Testis (tissue), 2 donors: ENCODE measurements around the gene APOD.

Source experiments
- POLR2A ChIP-seq: fragments of 450-650 bp; IDR thresholded peaks from one replicate; pipeline ENCODE4 v1.6.1; 2017; ENCODE audit warnings: antibody characterized with exemption, mild to moderate bottlenecking, moderate library complexity
- TF ChIP-seq, protein P1 (sequence below), 3 experiments: fragments of 450-650 bp in 2 of 3; fragments of 200-600 bp in 1 of 3; sonication (generic) in 1 of 3; IDR thresholded peaks; one replicate each; pipeline ENCODE4 v1.5.1; 2016 to 2019; ENCODE audit warnings: antibody characterized with exemption in 3 of 3, mild to moderate bottlenecking in 2 of 3, moderate library complexity in 1 of 3

DNA sequence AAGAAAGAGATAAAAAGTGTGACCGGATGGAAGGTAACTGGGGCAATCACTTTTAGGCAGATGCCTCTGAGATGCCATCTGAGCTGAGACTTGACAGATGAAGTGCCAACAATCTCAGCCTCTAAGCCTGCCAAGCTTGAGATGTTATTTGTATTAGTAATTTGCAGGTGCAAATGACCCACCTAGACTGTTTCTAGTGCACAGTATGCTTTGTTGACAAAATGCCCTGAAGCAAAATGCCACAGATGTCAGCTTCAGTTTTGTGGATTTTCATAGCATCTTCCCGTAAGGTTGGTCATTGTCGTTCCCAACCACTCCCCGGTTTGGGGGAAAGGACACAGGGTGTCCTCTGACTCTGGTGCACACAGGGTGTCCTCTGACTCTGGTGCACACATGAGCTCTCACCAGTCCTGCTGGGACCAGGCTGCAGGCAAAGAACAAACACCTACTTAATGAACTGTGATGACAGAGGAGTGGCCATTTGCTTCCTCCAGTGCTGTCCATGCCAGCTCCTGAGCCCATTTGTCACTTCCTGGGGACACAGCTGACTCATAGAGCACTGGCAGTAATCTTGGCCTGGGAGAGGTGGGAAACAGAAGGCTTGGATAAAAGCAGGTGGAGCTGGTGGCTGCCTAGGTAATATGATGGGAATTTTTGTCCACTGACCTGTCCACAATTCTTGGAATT, 23.9 kb downstream of the APOD start:
- no peak for TF ChIP-seq POLR2A
- TF ChIP-seq, protein P1, sequence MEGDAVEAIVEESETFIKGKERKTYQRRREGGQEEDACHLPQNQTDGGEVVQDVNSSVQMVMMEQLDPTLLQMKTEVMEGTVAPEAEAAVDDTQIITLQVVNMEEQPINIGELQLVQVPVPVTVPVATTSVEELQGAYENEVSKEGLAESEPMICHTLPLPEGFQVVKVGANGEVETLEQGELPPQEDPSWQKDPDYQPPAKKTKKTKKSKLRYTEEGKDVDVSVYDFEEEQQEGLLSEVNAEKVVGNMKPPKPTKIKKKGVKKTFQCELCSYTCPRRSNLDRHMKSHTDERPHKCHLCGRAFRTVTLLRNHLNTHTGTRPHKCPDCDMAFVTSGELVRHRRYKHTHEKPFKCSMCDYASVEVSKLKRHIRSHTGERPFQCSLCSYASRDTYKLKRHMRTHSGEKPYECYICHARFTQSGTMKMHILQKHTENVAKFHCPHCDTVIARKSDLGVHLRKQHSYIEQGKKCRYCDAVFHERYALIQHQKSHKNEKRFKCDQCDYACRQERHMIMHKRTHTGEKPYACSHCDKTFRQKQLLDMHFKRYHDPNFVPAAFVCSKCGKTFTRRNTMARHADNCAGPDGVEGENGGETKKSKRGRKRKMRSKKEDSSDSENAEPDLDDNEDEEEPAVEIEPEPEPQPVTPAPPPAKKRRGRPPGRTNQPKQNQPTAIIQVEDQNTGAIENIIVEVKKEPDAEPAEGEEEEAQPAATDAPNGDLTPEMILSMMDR (IDR thresholded peaks at IDR 0.05), result no peak
